ENCODE results near the gene EDN1. TPM values are rescaled to one million over a fixed set of nuclear protein-coding genes. Genes with fewer than 3 reads are reported as not detected.

Gene EDN1
- total RNA-seq, 1 donor, result 2.2 TPM

DNA sequence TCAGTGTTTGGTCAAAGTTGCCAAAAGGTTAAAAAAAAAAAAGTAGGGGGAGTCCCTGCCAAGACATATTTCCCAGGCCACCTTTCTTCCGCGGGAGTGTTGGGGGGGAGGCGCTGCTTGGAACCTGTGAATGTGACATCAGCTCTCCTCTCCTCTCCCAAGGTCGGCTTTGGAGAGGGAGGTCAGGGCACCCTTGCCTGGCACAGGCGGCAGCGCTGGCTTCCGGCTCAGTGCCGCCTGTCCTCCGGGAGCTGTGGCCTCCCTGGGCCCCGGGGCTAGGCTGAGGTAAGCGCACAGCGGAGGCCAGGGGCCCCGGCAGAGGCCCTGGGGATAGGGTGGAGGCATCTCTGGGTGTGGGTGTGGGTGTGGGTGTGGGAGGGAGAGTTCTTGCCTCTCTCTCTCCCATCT lies 1.9 kb upstream of the EDN1 start:
- TF ChIP-seq, protein P1, sequence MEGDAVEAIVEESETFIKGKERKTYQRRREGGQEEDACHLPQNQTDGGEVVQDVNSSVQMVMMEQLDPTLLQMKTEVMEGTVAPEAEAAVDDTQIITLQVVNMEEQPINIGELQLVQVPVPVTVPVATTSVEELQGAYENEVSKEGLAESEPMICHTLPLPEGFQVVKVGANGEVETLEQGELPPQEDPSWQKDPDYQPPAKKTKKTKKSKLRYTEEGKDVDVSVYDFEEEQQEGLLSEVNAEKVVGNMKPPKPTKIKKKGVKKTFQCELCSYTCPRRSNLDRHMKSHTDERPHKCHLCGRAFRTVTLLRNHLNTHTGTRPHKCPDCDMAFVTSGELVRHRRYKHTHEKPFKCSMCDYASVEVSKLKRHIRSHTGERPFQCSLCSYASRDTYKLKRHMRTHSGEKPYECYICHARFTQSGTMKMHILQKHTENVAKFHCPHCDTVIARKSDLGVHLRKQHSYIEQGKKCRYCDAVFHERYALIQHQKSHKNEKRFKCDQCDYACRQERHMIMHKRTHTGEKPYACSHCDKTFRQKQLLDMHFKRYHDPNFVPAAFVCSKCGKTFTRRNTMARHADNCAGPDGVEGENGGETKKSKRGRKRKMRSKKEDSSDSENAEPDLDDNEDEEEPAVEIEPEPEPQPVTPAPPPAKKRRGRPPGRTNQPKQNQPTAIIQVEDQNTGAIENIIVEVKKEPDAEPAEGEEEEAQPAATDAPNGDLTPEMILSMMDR (IDR thresholded peaks at IDR 0.05; ENCODE audit: insufficient read depth, low read depth, low read length), result no peak
- no peak for DNase-seq (ENCODE audit: low read depth)
- no peak overlapping the region for H3K4me3 ChIP-seq (ENCODE audit: low read depth, low read length)

DNA sequence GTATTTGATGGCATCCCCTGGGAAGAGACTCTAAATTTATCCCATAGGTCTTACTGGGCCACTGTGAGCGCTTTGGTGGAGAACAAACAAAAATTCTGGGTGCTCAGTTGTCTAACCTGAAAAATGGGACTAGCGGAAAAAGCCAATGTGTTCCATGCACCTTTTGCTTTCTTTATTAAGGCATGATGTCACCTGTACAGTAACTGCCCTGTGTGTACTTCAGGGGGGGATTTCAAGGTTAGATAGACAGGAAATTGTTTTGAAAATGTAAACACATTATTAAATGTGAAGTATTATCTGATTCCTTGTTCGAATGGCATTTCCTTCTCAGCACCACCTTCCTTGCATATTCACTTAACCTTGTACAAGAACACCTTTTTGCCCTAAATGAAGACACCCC lies 1.2 kb upstream of the EDN1 start:
- TF ChIP-seq, protein P1 (IDR thresholded peaks at IDR 0.05; ENCODE audit: insufficient read depth, low read depth, low read length), result no peak
- H3K4me3 ChIP-seq (ENCODE audit: low read depth, low read length), result no peak overlapping the region
- no peak for DNase-seq (ENCODE audit: low read depth)

DNA sequence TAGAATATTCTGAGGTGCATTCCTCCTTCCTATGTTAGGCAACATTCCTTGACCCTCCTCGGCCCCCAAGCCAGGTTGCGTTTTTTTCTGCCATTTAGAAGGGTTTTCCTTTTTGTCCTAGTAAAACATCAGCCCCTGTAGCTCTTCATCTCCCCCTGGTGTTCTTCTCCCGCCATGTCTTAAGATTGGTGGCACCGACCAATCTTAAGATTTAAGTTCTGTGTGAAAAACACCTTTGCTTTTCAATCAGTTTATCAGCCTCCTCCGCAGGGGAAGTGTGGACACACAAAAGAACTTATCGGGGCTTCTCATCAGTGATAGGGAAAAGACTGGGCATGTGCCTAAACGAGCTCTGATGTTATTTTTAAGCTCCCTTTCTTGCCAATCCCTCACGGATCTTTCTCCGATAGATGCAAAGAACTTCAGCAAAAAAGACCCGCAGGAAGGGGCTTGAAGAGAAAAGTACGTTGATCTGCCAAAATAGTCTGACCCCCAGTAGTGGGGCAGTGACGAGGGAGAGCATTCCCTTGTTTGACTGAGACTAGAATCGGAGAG lies 719 bp upstream of the EDN1 start:
- peak overlapping the region; percentile 65 for H3K4me3 ChIP-seq (ENCODE audit: low read depth, low read length)
- DNase-seq (ENCODE audit: low read depth), result peak; percentile 71
- TF ChIP-seq, protein P1 (IDR thresholded peaks at IDR 0.05; ENCODE audit: insufficient read depth, low read depth, low read length), result peak; percentile 95

DNA sequence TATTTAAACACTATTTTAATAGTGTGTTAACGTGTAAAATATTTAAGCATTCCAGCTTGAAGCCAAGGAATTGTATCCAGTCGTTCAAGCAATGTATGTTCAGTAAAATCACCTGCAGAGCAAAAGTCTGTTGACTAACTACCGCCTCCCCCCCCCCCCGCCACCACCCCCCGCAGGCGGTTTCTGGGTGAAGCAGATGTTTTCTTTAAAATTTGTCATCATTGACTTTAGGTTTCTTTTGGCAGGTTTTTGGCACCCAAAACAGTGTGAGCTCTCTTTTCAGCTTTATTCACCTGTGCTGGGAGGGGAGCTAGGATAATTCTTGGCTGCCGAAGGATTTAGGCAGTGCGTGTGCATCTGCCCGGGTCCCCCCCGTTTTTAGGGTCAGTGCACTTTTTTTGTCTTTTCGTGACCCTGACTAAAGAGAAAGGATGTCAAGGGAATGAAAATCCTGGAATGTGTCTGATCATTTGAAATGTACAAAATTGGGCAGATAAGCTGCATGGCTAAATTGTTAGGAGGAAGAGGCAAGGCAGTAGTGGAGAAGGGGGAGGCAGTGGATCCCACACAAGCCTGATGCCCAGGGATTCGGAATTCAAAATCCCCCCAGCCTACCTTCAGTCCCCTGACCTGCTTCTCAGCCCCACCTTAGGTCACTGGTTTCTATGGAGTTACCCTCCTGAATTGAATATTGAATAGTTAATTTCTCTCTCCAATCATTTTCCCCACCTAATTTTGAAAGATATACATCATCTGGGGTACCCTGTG lies 1.1 kb downstream of the EDN1 start:
- no peak overlapping the region for H3K4me3 ChIP-seq (ENCODE audit: low read depth, low read length)
- no peak for DNase-seq (ENCODE audit: low read depth)
- TF ChIP-seq, protein P1 (IDR thresholded peaks at IDR 0.05; ENCODE audit: insufficient read depth, low read depth, low read length), result no peak

DNA sequence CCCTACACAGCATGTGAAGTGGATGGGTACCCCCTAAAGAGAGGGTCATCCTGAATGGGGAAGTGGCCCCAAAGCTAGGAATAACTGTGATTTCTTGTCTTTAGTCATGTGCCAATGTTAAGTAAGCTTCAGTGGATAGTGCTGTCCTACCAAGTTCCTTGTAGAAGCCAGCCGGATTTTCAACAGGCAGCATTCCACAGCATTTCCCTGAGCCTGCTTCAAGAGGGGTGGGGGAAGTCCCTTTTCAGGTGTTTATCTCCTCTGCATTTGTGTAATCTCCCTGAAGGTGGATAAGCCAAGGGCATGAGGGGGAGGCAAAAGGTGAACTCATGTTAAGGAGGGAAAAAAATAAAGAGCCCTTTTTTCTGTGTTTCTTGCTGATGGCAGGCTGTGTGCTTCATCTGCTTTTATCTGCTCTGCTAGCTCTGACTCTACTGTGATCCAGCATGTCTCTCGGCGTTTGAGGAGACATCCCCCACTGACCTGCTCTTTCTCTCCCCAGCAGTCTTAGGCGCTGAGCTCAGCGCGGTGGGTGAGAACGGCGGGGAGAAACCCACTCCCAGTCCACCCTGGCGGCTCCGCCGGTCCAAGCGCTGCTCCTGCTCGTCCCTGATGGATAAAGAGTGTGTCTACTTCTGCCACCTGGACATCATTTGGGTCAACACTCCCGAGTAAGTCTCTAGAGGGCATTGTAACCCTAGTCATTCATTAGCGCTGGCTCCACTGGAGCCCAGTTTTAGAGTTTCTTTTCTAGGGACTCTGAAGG lies 1.9 kb downstream of the EDN1 start:
- peak; percentile 27 for DNase-seq (ENCODE audit: low read depth)
- H3K4me3 ChIP-seq (ENCODE audit: low read depth, low read length), result no peak overlapping the region
- TF ChIP-seq, protein P1 (IDR thresholded peaks at IDR 0.05; ENCODE audit: insufficient read depth, low read depth, low read length), result peak; percentile 20

DNA sequence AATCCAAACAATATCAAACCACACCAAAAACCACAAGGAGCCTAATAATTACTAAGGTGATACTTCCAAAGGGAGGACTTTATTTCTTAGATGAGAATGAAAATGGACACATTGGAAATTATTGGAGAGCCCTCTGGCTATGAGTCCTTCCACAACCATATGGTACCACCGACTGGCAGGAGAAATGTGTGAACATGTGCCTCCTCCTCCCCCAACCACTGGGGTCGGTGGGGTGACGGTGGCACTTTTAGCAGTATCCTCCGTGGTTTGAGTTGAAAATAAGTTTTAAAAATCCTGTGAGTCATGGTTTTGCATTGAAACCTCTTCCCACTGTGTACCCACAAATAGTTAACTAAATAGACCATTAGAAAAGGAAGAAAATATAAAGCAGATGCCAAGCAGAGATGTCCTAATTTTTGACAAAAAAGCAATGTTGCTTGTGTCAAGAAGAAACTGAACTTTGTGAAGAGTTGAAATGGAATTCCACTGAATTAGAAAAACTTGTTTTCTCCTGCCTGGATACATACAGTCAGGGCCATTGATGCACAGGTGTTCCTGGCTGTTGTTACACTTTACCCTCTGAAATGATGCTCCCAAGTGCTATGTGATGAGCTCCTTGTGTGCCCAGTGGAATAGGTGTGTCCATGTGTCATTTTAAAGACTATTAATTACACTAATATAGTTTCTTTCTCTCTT lies 3.2 kb downstream of the EDN1 start:
- no peak overlapping the region for H3K4me3 ChIP-seq (ENCODE audit: low read depth, low read length)
- no peak for DNase-seq (ENCODE audit: low read depth)
- TF ChIP-seq, protein P1 (IDR thresholded peaks at IDR 0.05; ENCODE audit: insufficient read depth, low read depth, low read length), result no peak
